Tibial nerve (tissue), 4 donors: ENCODE results near the gene PAFAH1B2.

Experiments
- CTCF ChIP-seq, 5 experiments: fragments of 200-600 bp in 3 of 5; fragments of 450-650 bp in 2 of 5; sonication (generic) in 3 of 5; IDR thresholded peaks; one replicate each; pipeline ENCODE4 v1.5.1; 2016 to 2019; ENCODE audit warnings: antibody characterized with exemption in 5 of 5, mild to moderate bottlenecking in 3 of 5, moderate library complexity in 2 of 5
- EP300 ChIP-seq, 2 donors: sonication (generic); formaldehyde crosslinking; IDR thresholded peaks; one replicate each; pipeline ENCODE4 v1.6.1; 2017; ENCODE audit warnings: antibody characterized with exemption in 2 of 2, mild to moderate bottlenecking in 1 of 2
- POLR2A ChIP-seq, 2 donors: fragments of 450-650 bp; IDR thresholded peaks; one replicate each; pipeline ENCODE4 v1.6.1; 2017; ENCODE audit warnings: antibody characterized with exemption in 2 of 2, mild to moderate bottlenecking in 2 of 2, moderate library complexity in 2 of 2

GRCh38 chr11:117202386-117203068 lies 58.4 kb downstream of the PAFAH1B2 start:
- TF ChIP-seq POLR2A (IDR thresholded peaks at IDR 0.05) (no peak), CTCF (IDR thresholded peaks at IDR 0.05) (no peak), EP300 (IDR thresholded peaks at IDR 0.05) (peak in 1 of 2 donors; percentile 8)
